Amniotic stem cell (primary cell): ENCODE measurements around the gene ISLR2.

Experiments
- DNase-seq: peaks from one replicate; lab custom pipeline; 2025; lab: John Stamatoyannopoulos, UW

ISLR2 gene

GRCh38 chr15:74129586-74130154 is 716 bp upstream of the ISLR2 start:
- DNase-seq: no peak

- DNase-seq: no peak
Measured at GRCh38 chr15:74130849-74131627, 652 bp downstream of the ISLR2 start.

- no peak for DNase-seq
Measured at GRCh38 chr15:74131628-74132413, 1.4 kb downstream of the ISLR2 start.

- no peak for DNase-seq
Measured at GRCh38 chr15:74132681-74133651, 2.6 kb downstream of the ISLR2 start.

GRCh38 chr15:74133694-74134386 is 3.5 kb downstream of the ISLR2 start:
- no peak for DNase-seq

GRCh38 chr15:74134387-74135027 is 4.1 kb downstream of the ISLR2 start:
- DNase-seq: no peak

- no peak for DNase-seq
Measured at GRCh38 chr15:74135041-74135565, 4.7 kb downstream of the ISLR2 start.

- no peak for DNase-seq
Measured at GRCh38 chr15:74136540-74136813, 6.1 kb downstream of the ISLR2 start.

- no peak for DNase-seq
Measured at GRCh38 chr15:74136814-74137536, 6.6 kb downstream of the ISLR2 start.

- DNase-seq: no peak
Measured at GRCh38 chr15:74137537-74137894, 7.1 kb downstream of the ISLR2 start.

GRCh38 chr15:74138642-74139041 is 8.3 kb downstream of the ISLR2 start:
- DNase-seq: no peak

GRCh38 chr15:74141591-74141990 is 11.2 kb downstream of the ISLR2 start:
- no peak for DNase-seq

GRCh38 chr15:74144153-74144775 is 13.9 kb downstream of the ISLR2 start:
- DNase-seq: no peak

- DNase-seq: no peak
Measured at GRCh38 chr15:74146277-74146800, 16.0 kb downstream of the ISLR2 start.

GRCh38 chr15:74147051-74147450 is 16.7 kb downstream of the ISLR2 start:
- no peak for DNase-seq

GRCh38 chr15:74155766-74156417 is 25.5 kb downstream of the ISLR2 start:
- DNase-seq: no peak

- DNase-seq: no peak
Measured at GRCh38 chr15:74156678-74157411, 26.5 kb downstream of the ISLR2 start.
